Measurements from ENCODE around the gene NRSN2.
"Not testable (repeated sequence)": the region's sequence is repeated elsewhere in the genome, so short reads cannot be mapped to it uniquely, and the experiment has no call there.

NRSN2 gene

DNA sequence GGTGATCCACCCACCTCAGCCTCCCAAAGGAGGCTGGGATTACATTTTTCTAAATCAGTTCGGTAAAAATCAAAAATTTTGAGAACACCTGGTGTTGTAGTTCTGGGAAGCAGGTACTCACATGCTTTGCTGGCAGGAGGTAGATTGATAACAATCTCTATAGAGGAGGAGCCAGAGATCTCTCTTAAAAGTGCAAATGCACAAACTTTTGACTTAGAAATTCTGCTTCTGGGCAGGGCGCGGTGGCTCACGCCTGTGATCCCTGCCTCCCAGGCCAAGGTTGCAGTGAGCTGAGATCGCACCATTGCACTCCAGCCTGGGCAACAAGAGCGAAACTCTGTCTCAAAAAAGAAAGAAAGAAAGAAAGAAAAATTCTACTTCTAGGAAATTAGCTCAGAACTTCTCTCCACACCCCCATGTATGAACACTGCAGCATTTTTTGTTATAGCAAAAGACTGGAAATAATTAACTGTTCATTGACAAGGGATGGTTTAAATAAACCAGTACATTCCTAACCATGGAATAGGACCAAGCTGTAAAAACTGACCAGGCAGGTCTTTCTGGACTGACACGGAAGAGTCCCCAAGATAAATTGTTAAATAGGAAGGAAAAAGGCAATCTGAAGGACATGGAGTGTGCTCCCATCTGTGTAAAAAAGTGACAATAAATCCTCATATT lies 19.3 kb downstream of the NRSN2 start:
- Histone ChIP-seq H3K4me1 (ENCODE audit: control insufficient read depth, insufficient read depth, low read length) (no peaks in the 10 kb centered on the region), H3K4me3 (ENCODE audit: low read length) (no peak overlapping the region), H3K36me3 (ENCODE audit: control insufficient read depth, insufficient read depth, low read length) (no peaks in the 10 kb centered on the region), H3K27ac (ENCODE audit: low read depth, low read length) (no peak overlapping the region), H3K27me3 (ENCODE audit: control insufficient read depth, insufficient read depth, low read length) (no peaks in the 10 kb centered on the region), H3K9ac (ENCODE audit: low read length) (no peak overlapping the region)

GRCh38 chr20:366719-367485 lies 20.0 kb downstream of the NRSN2 start:
- Histone ChIP-seq H3K27ac (ENCODE audit: low read depth, low read length) (no peak overlapping the region), H3K4me3 (ENCODE audit: low read length) (no peak overlapping the region), H3K4me1 (ENCODE audit: control insufficient read depth, insufficient read depth, low read length) (no peaks in the 10 kb centered on the region), H3K27me3 (ENCODE audit: control insufficient read depth, insufficient read depth, low read length) (no peaks in the 10 kb centered on the region), H3K36me3 (ENCODE audit: control insufficient read depth, insufficient read depth, low read length) (no peaks in the 10 kb centered on the region), H3K9ac (ENCODE audit: low read length) (no peak overlapping the region)

GRCh38 chr20:367486-367887 lies 20.6 kb downstream of the NRSN2 start:
- no peak overlapping the region for H3K4me3 ChIP-seq (ENCODE audit: low read length)
- H3K9ac ChIP-seq (ENCODE audit: low read length): no peak overlapping the region
- H3K27ac ChIP-seq (ENCODE audit: low read depth, low read length): no peak overlapping the region
- H3K4me1 ChIP-seq (ENCODE audit: control insufficient read depth, insufficient read depth, low read length): no peaks in the 10 kb centered on the region
- no peaks in the 10 kb centered on the region for H3K27me3 ChIP-seq (ENCODE audit: control insufficient read depth, insufficient read depth, low read length)
- no peaks in the 10 kb centered on the region for H3K36me3 ChIP-seq (ENCODE audit: control insufficient read depth, insufficient read depth, low read length)

GRCh38 chr20:368915-369314 lies 22.0 kb downstream of the NRSN2 start:
- H3K27me3 ChIP-seq (ENCODE audit: control insufficient read depth, insufficient read depth, low read length): no peaks in the 10 kb centered on the region
- H3K9ac ChIP-seq (ENCODE audit: low read length): no peak overlapping the region
- no peaks in the 10 kb centered on the region for H3K4me1 ChIP-seq (ENCODE audit: control insufficient read depth, insufficient read depth, low read length)
- no peak overlapping the region for H3K4me3 ChIP-seq (ENCODE audit: low read length)
- H3K36me3 ChIP-seq (ENCODE audit: control insufficient read depth, insufficient read depth, low read length): no peaks in the 10 kb centered on the region
- no peak overlapping the region for H3K27ac ChIP-seq (ENCODE audit: low read depth, low read length)

DNA sequence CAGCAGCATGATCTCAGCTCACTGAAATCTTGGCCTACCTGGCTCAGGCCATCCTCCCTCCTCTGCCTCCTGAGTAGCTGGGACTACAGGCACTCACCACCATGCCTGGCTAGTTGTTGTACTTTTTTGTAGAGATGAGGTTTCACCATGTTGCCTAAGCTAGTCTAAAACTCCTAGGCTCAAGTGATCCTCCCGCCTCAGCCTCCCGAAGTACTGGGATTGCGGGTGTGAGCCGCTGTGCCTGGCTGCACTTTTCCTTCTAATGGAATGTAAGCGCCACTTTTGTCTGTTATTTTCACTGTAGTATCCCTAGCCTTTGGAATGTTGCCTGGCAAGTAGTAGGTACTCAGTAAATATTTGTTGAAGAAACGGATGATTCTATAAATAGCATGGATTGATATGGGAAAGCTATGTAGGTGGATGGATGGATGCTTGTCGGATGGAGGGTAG lies 23.3 kb downstream of the NRSN2 start:
- Histone ChIP-seq H3K4me3 (ENCODE audit: low read length) (no peak overlapping the region), H3K27ac (ENCODE audit: low read depth, low read length) (no peak overlapping the region), H3K4me1 (ENCODE audit: control insufficient read depth, insufficient read depth, low read length) (no peaks in the 10 kb centered on the region), H3K9ac (ENCODE audit: low read length) (no peak overlapping the region), H3K27me3 (ENCODE audit: control insufficient read depth, insufficient read depth, low read length) (no peaks in the 10 kb centered on the region), H3K36me3 (ENCODE audit: control insufficient read depth, insufficient read depth, low read length) (no peaks in the 10 kb centered on the region)

DNA sequence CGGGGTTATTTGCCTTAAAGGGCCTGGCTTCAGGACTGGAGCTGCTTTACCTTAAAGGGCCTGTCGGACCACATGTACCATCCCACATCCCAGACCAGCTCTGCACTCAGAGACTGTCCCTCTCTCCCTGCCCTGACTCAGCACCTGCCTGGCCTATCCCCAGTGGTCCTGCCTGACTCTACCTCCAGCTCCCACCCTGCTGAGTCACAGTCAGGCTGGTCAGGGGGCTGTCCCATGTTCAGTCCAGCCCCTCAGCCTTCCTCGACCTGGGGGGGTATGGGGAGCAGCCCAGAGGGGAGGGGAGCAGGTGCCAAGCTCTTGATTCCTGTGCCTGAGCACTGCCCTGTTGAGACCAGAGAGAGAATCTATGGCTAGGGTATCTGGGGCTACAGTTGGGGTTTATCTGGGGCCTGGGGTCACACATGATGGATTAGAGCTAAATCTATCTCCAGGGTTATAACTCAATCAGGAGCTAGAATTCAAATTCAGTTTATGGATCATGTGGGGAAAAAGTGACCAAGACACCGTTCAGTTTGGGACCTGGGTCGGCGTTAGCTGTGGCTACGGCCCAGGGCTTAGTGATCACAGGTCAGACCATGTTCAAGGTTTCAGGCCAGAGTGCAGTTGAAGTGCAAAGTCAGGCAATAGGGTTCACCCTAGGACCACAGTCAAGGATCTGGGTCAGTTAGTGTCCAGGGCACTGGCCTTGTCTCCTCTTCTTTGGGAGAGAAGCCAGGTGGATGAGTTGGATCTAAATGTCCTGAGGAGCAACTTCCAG lies 24.3 kb downstream of the NRSN2 start:
- Histone ChIP-seq H3K27ac (ENCODE audit: low read depth, low read length) (no peak overlapping the region), H3K4me3 (ENCODE audit: low read length) (no peak overlapping the region), H3K4me1 (ENCODE audit: control insufficient read depth, insufficient read depth, low read length) (no peaks in the 10 kb centered on the region), H3K27me3 (ENCODE audit: control insufficient read depth, insufficient read depth, low read length) (no peaks in the 10 kb centered on the region), H3K36me3 (ENCODE audit: control insufficient read depth, insufficient read depth, low read length) (no peaks in the 10 kb centered on the region), H3K9ac (ENCODE audit: low read length) (no peak overlapping the region)

DNA sequence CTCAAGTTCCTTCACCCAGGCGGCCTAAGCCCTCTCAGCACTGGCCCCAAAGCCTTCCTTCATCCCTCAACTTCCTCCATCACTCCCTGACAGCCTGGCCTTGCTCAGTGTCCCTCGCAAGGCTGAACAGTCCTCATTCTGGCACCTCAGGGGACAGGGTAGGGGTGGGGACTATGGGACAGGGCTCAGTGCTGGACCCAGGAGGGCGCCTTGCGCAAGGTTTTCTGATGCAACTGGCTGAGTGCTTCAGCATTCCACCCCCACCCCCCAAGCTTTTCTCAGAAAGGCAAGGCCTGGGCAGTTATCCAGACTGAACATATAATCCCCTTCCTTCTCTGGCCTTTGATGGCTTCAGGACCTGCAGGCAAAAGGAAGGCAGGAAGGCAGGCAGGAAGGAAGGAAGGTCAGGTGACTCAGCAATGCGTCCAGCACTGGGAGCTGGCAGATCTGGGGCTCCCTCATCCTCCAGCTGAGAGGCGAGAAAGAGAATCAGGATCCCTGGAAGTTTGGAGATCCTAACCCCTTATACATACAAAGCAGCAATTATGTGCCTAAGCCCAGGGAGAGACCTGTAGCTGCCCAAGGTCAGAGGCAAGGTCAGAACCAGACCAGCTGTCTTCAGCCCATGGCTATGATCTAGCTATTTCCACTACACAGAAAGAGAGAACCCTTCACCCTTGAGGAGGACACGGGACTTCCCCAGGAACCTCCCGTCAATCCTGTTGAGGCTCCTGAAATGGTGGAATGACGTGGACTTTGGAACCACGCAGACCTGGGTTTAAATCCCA lies 25.0 kb downstream of the NRSN2 start:
- Histone ChIP-seq H3K27ac (ENCODE audit: low read depth, low read length) (no peak overlapping the region), H3K4me1 (ENCODE audit: control insufficient read depth, insufficient read depth, low read length) (no peaks in the 10 kb centered on the region), H3K36me3 (ENCODE audit: control insufficient read depth, insufficient read depth, low read length) (no peaks in the 10 kb centered on the region), H3K4me3 (ENCODE audit: low read length) (no peak overlapping the region), H3K27me3 (ENCODE audit: control insufficient read depth, insufficient read depth, low read length) (no peaks in the 10 kb centered on the region), H3K9ac (ENCODE audit: low read length) (no peak overlapping the region)

GRCh38 chr20:372543-373082 lies 25.7 kb downstream of the NRSN2 start:
- not testable (repeated sequence) for H3K36me3 ChIP-seq (ENCODE audit: control insufficient read depth, insufficient read depth, low read length); H3K27ac ChIP-seq (ENCODE audit: low read depth, low read length)

DNA sequence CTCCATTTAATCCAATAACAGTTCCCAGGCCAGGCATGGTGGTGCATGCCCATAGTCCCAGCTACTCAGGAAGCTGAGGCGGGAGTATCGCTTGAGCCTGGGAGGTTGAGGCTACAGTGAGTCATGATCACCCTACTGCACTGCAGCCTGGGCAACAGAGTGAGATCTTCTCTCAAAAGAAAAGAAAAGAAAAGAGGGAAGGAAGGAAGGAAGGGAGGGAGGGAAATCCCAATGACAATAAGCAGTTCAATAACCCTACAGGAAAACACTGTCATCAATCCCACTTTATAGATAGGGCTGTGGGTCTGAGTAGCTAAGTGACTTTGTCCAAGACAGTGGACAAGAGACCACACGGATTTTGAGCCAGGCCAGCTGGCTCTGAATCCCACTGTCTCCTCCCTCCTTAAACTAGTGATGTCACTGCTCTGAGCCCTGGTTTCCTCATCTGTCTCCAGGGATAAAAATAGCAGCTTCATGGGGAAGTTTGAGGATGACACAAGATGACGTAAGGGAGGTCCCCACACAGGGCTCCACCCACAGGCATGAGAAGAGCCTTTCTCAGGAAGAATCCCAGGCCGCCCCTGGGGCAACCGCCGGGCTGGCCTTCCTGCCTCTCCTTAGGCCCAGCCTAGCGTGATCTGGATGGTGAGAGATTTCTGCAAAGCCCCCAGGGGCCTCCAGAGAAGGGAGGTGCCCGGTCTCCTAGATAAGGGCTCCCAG lies 26.4 kb downstream of the NRSN2 start:
- no peaks in the 10 kb centered on the region for H3K36me3 ChIP-seq (ENCODE audit: control insufficient read depth, insufficient read depth, low read length)
- no peak overlapping the region for H3K27ac ChIP-seq (ENCODE audit: low read depth, low read length)
- H3K9ac ChIP-seq (ENCODE audit: low read length): no peak overlapping the region
- no peak overlapping the region for H3K4me3 ChIP-seq (ENCODE audit: low read length)
- no peaks in the 10 kb centered on the region for H3K4me1 ChIP-seq (ENCODE audit: control insufficient read depth, insufficient read depth, low read length)
- H3K27me3 ChIP-seq (ENCODE audit: control insufficient read depth, insufficient read depth, low read length): no peaks in the 10 kb centered on the region

More at GRCh38 chr20:372543-373082, 25.7 kb downstream of the NRSN2 start:
- H3K27me3 ChIP-seq (ENCODE audit: control insufficient read depth, insufficient read depth, low read length); H3K4me3 ChIP-seq (ENCODE audit: low read length); H3K9ac ChIP-seq (ENCODE audit: low read length); H3K4me1 ChIP-seq (ENCODE audit: control insufficient read depth, insufficient read depth, low read length): not testable (repeated sequence)

GRCh38 chr20:375265-375889 lies 28.5 kb downstream of the NRSN2 start:
- Histone ChIP-seq H3K9ac (ENCODE audit: low read length) (no peak overlapping the region), H3K27me3 (ENCODE audit: control insufficient read depth, insufficient read depth, low read length) (no peaks in the 10 kb centered on the region), H3K4me1 (ENCODE audit: control insufficient read depth, insufficient read depth, low read length) (no peaks in the 10 kb centered on the region), H3K27ac (ENCODE audit: low read depth, low read length) (no peak overlapping the region), H3K4me3 (ENCODE audit: low read length) (no peak overlapping the region), H3K36me3 (ENCODE audit: control insufficient read depth, insufficient read depth, low read length) (no peaks in the 10 kb centered on the region)

- no peaks in the 10 kb centered on the region for H3K36me3 ChIP-seq (ENCODE audit: control insufficient read depth, insufficient read depth, low read length)
- no peak overlapping the region for H3K4me3 ChIP-seq (ENCODE audit: low read length)
- H3K4me1 ChIP-seq (ENCODE audit: control insufficient read depth, insufficient read depth, low read length): no peaks in the 10 kb centered on the region
- no peak overlapping the region for H3K27ac ChIP-seq (ENCODE audit: low read depth, low read length)
- H3K9ac ChIP-seq (ENCODE audit: low read length): no peak overlapping the region
- H3K27me3 ChIP-seq (ENCODE audit: control insufficient read depth, insufficient read depth, low read length): no peaks in the 10 kb centered on the region
Measured at GRCh38 chr20:376089-376488, 29.2 kb downstream of the NRSN2 start.
